Stimulated activated CD8-positive, alpha-beta memory T cell treated with anti-CD3 and anti-CD28 coated beads, Interleukin-15, amount 100 ng/mL, for 48 hours (primary cell): Measurements from ENCODE around the gene ZNF362.

Source experiments
- DNase-seq, 2 donors: peaks; one replicate each; pipeline ENCODE4 v3.0.0-alpha.2; 2020; ENCODE audit warnings: low read depth in 2 of 2

The ZNF362 gene

DNA sequence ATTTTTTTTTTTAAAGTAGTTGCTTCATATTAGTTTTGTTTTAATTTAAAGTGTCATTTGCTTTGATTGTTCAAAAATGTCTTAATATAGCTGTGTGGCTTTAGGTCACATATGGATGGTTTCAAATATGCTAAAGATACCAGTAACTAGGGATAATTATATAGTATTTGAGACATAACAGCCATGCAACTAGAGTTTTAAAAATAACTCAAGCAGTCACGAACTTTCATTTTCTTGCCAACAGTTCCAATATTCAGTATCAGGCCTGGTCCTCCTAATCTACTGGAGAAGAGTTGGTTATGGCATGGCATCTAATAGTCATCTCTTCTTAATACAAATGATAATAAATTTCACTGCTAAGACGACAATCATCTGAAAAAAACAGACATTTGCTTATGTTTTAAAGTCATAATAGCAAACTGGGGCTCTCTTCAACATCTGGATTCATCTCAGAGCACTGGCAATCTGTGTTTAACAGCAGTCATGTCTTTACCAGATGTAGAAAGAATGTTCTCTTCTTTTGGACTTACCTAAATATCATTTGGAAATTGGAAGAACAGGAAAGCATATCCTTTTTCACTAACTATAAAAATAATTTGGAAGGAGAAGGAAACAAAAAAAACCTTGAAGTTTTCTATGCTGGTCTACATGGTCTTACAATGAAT is 88.7 kb downstream of the ZNF362 start:
- DNase-seq = no peak

DNA sequence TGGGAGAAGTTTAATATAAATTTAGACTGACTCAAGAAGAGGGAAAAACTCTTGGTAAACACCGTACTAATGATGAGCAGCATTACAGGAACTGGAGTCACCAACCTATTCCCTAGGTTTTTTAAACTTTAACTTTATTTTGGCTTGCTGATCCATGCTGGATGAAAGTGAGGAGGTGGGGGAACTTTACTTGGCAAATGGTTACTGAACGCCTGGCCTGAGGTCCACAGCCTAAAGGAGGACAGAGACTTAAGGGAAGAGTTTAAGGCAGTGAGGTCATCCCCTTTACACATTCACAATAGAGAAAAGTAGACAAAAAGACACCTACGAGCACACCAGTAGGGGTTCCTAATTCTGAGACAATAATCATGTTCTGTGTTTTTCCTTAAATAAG is 90.2 kb downstream of the ZNF362 start:
- no peak for DNase-seq

DNA sequence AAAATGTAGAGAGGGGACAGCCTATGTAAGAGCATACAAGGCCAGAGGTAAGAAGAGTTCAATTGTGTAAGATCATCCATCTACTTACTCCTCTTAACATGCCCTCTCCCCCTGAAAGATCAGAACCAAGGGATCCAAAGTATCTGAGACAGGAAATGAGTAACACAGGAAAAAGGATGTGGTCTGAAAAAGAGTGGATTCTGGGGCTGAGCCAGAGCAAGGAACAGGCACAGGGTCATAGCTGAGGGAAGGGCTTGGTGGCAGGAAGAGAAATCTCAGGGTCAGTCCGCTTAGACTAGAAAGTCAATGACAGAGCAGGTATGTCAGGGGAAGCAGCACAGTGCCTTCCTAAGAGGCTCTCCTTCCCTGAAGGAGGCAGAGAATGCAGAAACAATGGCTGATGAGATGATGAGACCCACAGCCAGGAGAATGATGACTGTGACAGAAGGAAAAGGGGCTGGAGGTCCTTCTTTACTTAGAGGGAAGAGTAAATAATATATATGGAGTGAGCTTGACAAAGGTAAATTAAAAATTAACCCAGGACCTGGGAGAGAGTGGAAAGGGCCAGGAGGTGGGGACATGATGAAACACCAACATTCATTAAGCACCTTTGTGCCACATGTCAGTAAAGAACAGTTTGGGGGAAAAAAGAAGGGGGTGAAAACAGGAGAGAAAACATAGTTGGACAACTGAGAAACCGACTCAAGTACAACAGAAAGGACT is 90.8 kb downstream of the ZNF362 start:
- no peak for DNase-seq

DNA sequence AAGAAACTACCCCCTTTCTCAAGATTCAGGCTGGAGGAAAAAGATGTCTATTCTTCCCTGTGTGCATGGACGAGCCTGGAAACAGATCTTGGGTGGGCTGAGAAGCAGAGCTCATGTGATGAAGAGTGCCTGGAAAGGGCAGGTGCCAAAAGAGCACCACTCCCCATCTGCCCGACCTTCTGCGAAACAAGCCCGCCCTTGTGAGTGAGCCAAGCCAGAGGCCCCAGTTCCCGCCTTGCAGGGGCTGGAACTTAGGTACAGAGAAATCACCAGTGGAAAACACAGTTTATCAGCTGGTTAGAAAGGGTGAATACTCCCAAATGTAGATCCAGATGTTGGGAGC is 91.3 kb downstream of the ZNF362 start:
- DNase-seq = no peak

DNA sequence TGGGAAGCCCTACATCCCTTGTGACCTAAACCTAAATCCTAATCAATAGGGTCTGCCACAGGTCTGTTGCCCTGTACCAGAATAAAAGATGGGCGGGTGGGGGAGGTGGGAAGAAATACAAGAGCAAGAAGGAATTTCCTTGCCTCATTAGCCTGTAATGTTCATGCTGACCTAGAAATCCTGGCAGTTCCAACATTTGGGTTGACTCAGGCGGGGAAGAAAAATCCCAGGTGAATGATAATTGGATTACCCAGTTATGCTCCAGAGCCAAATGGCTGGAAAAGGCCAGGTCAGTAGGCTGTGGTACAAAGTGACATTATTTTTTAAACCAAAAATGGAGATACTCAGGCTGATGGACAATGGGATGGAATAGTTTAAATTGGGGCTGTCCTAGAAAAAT is 91.9 kb downstream of the ZNF362 start:
- DNase-seq = no peak

DNA sequence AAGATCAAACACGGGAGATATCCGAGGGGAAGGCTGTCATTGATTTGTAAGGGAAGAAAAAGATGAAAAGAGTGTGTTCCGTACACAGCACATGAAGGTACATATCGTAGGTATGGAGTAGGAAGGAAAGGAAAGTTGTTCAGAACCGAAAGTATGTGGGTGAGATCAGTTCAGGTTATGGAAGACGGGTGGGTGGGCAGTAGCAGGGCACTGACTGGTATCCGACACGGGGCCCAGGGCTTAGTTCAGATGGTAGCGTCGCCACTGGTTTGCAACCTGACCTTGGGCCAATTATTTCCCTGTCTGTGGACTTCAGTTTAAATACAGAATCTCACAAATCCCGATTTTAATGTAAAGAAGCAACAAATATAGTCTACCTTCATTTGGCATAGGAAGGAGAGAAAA is 92.4 kb downstream of the ZNF362 start:
- peak in 1 of 2 donors; percentile 7 for DNase-seq

DNA sequence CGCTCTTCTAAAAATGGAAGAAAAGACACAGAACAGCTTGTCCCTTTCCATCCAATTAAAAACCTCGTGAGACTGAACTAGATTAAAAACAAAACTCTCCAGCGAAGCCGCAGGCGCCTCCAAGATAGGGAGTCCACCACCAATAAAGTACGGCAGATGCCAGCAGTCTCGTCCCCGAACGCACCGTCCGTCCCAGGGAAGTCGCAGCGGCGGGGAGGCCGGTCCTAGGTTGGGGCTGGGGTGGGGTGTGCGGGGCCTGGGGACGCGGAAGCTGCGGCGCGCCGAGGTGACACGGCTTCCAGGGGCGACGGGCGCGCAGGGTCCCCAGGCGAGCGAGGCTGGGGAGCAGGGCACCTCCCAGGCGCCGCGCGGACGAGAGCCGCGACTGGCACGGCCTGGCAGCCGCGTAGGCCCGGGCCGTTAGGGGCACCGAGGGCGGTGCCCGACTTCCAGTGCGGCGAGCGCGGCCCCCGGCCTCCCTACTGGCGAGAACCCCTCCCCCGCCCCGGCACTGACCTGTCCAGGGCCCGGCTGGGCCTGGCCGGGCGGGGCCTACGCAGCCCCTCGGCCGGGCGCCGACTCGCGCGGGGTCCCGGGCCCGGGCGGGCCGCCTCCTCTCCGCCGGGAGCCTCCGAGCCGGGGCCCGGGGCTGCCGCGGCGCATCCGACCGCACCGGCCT is 92.9 kb downstream of the ZNF362 start:
- DNase-seq = peak; percentile 21 to 36

DNA sequence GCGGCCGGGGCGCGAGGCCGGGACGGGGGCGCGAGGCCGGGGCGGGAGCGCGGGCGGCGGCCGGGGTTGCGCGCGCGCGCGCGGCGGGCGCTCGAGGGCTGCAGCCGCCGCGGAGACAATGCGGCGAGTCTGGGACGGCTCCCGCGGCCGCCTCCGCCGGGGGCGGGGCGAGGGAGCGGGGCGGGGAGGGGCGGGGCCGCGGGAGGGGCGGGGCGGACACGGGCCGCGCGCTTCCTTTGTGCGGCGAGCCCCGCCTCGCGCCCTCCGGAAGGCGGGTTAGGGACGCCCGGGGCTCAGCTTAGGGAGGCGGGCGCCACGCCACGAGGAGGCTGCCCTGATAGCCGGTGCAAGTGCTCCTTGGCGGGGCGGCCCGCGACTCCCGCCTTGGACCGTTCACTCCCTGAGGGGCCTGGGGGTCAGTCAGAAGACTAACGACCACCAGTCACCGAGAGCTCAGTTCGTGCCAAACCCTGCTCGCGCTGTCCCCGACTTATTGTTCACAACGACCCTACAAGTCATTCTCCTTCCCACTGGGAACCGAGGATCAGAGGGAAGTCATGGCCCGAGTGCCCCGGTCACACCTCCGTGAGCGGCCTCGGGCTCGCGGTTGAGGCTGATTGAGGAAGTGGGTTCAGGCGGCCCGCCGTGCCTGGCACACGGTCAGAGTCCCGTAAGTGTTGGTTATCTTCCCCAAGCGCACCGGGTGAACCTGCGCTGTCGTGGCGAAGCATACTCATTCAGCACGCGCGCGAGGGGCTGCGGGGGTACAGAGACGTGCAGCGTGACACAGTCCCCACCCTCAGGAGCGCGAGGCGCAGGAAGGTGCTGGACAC is 93.7 kb downstream of the ZNF362 start:
- peak; percentile 74 to 76 for DNase-seq
